HepG2 (cell line): ENCODE measurements around the gene GUCA1A. TPM values are rescaled to one million over a fixed set of nuclear protein-coding genes. Genes with fewer than 3 reads are reported as not detected.

Experiments used
- ETV6 ChIP-seq: sonication (generic); formaldehyde crosslinking; conservative IDR thresholded peaks from 2 replicates; pipeline ENCODE4 v1.4.0; 2020; ENCODE audit warnings: missing genetic modification reagents
- KLF12 ChIP-seq: sonication (generic); formaldehyde crosslinking; IDR thresholded peaks from 2 replicates; pipeline ENCODE4 v1.4.0; 2020; ENCODE audit warnings: missing genetic modification reagents, borderline replicate concordance
- MXD4 ChIP-seq: IDR thresholded peaks from 2 replicates; pipeline ENCODE4 v1.6.1; 2016; ENCODE audit warnings: mild to moderate bottlenecking, missing biosample characterization, missing genetic modification reagents
- NCOA2 ChIP-seq: sonication (generic); formaldehyde crosslinking; IDR thresholded peaks from 2 replicates; pipeline ENCODE4 v1.8.0; 2022; ENCODE audit warnings: inconsistent platforms
- SOX5 ChIP-seq: IDR thresholded peaks from 2 replicates; pipeline ENCODE4 v1.6.1; 2016; ENCODE audit warnings: borderline replicate concordance
- SP5 ChIP-seq: IDR thresholded peaks from 2 replicates; pipeline ENCODE4 v1.6.1; 2016; ENCODE audit warnings: low read depth, borderline replicate concordance
- ZNF781 ChIP-seq: sonication (generic); formaldehyde crosslinking; IDR thresholded peaks from 2 replicates; pipeline ENCODE4 v1.5.1; 2020; ENCODE audit warnings: borderline replicate concordance, mild to moderate bottlenecking, missing genetic modification reagents; ENCODE audit errors: not compliant biosample characterization
- polyA plus RNA-seq, 8 experiments: library from polyadenylated mRNA; depleted of rRNA in 3 of 8; stranded (reverse) in 7 of 8; unstranded in 1 of 8; fragments of >200 nt; fragmentation: Illumina TruSeq in 4 of 8; extraction: Trizol in 4 of 8; gene quantifications; 2 replicates each; pipeline versions ENCODE4 v1.2.1 to v1.2.3, GENCODE V29; 2011 to 2016; ENCODE audit warnings: low read depth in 4 of 8, missing spikeins in 1 of 8, mixed read lengths in 1 of 8; ENCODE audit not compliant: insufficient read depth in 1 of 8
- total RNA-seq, 5 experiments: library from RNA; depleted of rRNA; stranded (reverse); fragments of >200 nt; fragmentation: Illumina TruSeq; extraction: Trizol; gene quantifications; 2 replicates each; pipeline ENCODE4 v1.2.3, GENCODE V29; 2016; ENCODE audit warnings: low read depth in 1 of 5
- TF ChIP-seq, protein P1 (sequence below): sonication (generic); formaldehyde crosslinking; IDR thresholded peaks from 2 replicates; pipeline ENCODE4 v1.4.0; 2020; ENCODE audit warnings: missing genetic modification reagents
- TF ChIP-seq, protein P2 (sequence below): IDR thresholded peaks from 2 replicates; pipeline ENCODE4 v1.6.1; 2016; ENCODE audit warnings: low read depth, borderline replicate concordance
- TF ChIP-seq, protein P3 (sequence below): sonication (generic); formaldehyde crosslinking; conservative IDR thresholded peaks from 2 replicates; pipeline ENCODE4 v1.5.0; 2020; ENCODE audit warnings: missing genetic modification reagents
- TF ChIP-seq, protein P4 (sequence below): sonication (generic); formaldehyde crosslinking; IDR thresholded peaks from 2 replicates; pipeline ENCODE4 v1.4.0; 2020; ENCODE audit warnings: missing genetic modification reagents
- TF ChIP-seq, protein P5 (sequence below): IDR thresholded peaks from 2 replicates; pipeline ENCODE4 v1.6.1; 2016; ENCODE audit warnings: missing compliant biosample characterization, missing genetic modification reagents, borderline replicate concordance
- TF ChIP-seq, protein P6 (sequence below): sonication (generic); formaldehyde crosslinking; IDR thresholded peaks from 2 replicates; pipeline ENCODE4 v1.4.0; 2020; ENCODE audit warnings: missing genetic modification reagents

Gene GUCA1A
- total and polyA plus RNA-seq, 2 of the 13 experiments (the other 11 are each of a cell fraction or from before 2014, with no cell fraction given): not detected

DNA sequence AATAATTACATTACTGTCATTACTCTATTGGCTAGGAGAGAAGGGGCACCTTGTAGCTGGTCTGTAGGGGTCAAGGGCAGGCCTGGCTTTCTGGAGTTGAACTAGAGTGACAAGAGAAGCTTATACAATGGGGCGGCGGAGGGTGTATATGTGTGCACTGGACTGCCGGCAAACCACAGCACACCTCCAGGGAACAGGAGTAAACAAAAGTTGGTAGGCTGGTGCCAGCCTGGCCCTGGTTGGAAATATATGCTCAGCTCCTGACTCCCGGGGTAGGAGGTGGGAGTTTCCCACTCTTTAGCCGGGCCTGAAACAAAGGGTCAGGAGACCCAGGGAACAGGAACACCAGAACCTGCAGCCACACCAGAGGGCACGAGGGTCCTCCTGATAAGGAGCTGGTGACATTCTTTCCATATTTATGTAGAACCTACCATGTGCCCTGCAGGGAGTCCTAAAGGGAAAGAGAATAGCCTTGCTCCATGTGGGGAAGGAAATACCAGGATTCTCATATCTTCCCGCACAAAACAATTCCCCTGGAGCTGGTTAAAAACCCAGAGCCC lies 35.9 kb upstream of the GUCA1A start (continued):
- TF ChIP-seq, protein P1, sequence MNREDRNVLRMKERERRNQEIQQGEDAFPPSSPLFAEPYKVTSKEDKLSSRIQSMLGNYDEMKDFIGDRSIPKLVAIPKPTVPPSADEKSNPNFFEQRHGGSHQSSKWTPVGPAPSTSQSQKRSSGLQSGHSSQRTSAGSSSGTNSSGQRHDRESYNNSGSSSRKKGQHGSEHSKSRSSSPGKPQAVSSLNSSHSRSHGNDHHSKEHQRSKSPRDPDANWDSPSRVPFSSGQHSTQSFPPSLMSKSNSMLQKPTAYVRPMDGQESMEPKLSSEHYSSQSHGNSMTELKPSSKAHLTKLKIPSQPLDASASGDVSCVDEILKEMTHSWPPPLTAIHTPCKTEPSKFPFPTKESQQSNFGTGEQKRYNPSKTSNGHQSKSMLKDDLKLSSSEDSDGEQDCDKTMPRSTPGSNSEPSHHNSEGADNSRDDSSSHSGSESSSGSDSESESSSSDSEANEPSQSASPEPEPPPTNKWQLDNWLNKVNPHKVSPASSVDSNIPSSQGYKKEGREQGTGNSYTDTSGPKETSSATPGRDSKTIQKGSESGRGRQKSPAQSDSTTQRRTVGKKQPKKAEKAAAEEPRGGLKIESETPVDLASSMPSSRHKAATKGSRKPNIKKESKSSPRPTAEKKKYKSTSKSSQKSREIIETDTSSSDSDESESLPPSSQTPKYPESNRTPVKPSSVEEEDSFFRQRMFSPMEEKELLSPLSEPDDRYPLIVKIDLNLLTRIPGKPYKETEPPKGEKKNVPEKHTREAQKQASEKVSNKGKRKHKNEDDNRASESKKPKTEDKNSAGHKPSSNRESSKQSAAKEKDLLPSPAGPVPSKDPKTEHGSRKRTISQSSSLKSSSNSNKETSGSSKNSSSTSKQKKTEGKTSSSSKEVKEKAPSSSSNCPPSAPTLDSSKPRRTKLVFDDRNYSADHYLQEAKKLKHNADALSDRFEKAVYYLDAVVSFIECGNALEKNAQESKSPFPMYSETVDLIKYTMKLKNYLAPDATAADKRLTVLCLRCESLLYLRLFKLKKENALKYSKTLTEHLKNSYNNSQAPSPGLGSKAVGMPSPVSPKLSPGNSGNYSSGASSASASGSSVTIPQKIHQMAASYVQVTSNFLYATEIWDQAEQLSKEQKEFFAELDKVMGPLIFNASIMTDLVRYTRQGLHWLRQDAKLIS (CRISPR knock-in tag): no peak
- TF ChIP-seq SOX5 (CRISPR knock-in tag): no peak
- TF ChIP-seq ZNF781 (CRISPR knock-in tag): no peak
- peak; percentile 72; the same call in 1 of the 2 replicates for TF ChIP-seq KLF12 (CRISPR knock-in tag)
- TF ChIP-seq ETV6: 0 out of 2 replicates have a peak, but pooled peaks have one; percentile 15
- TF ChIP-seq, protein P2, sequence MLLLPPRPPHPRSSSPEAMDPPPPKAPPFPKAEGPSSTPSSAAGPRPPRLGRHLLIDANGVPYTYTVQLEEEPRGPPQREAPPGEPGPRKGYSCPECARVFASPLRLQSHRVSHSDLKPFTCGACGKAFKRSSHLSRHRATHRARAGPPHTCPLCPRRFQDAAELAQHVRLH (CRISPR knock-in tag): no peak
- TF ChIP-seq, protein P3, sequence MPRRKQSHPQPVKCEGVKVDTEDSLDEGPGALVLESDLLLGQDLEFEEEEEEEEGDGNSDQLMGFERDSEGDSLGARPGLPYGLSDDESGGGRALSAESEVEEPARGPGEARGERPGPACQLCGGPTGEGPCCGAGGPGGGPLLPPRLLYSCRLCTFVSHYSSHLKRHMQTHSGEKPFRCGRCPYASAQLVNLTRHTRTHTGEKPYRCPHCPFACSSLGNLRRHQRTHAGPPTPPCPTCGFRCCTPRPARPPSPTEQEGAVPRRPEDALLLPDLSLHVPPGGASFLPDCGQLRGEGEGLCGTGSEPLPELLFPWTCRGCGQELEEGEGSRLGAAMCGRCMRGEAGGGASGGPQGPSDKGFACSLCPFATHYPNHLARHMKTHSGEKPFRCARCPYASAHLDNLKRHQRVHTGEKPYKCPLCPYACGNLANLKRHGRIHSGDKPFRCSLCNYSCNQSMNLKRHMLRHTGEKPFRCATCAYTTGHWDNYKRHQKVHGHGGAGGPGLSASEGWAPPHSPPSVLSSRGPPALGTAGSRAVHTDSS (CRISPR knock-in tag): no peak
- TF ChIP-seq, protein P4, sequence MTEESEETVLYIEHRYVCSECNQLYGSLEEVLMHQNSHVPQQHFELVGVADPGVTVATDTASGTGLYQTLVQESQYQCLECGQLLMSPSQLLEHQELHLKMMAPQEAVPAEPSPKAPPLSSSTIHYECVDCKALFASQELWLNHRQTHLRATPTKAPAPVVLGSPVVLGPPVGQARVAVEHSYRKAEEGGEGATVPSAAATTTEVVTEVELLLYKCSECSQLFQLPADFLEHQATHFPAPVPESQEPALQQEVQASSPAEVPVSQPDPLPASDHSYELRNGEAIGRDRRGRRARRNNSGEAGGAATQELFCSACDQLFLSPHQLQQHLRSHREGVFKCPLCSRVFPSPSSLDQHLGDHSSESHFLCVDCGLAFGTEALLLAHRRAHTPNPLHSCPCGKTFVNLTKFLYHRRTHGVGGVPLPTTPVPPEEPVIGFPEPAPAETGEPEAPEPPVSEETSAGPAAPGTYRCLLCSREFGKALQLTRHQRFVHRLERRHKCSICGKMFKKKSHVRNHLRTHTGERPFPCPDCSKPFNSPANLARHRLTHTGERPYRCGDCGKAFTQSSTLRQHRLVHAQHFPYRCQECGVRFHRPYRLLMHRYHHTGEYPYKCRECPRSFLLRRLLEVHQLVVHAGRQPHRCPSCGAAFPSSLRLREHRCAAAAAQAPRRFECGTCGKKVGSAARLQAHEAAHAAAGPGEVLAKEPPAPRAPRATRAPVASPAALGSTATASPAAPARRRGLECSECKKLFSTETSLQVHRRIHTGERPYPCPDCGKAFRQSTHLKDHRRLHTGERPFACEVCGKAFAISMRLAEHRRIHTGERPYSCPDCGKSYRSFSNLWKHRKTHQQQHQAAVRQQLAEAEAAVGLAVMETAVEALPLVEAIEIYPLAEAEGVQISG (CRISPR knock-in tag): no peak
- TF ChIP-seq MXD4: no peak
- TF ChIP-seq, protein P5, sequence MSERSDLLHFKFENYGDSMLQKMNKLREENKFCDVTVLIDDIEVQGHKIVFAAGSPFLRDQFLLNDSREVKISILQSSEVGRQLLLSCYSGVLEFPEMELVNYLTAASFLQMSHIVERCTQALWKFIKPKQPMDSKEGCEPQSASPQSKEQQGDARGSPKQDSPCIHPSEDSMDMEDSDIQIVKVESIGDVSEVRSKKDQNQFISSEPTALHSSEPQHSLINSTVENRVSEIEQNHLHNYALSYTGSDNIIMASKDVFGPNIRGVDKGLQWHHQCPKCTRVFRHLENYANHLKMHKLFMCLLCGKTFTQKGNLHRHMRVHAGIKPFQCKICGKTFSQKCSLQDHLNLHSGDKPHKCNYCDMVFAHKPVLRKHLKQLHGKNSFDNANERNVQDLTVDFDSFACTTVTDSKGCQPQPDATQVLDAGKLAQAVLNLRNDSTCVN: peak; percentile 58; the same call in 1 of the 2 replicates
- TF ChIP-seq NCOA2: peak; percentile 22; the same call in 1 of the 2 replicates
- TF ChIP-seq, protein P6, sequence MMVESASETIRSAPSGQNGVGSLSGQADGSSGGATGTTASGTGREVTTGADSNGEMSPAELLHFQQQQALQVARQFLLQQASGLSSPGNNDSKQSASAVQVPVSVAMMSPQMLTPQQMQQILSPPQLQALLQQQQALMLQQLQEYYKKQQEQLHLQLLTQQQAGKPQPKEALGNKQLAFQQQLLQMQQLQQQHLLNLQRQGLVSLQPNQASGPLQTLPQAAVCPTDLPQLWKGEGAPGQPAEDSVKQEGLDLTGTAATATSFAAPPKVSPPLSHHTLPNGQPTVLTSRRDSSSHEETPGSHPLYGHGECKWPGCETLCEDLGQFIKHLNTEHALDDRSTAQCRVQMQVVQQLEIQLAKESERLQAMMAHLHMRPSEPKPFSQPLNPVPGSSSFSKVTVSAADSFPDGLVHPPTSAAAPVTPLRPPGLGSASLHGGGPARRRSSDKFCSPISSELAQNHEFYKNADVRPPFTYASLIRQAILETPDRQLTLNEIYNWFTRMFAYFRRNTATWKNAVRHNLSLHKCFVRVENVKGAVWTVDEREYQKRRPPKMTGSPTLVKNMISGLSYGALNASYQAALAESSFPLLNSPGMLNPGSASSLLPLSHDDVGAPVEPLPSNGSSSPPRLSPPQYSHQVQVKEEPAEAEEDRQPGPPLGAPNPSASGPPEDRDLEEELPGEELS (CRISPR knock-in tag): peak; percentile 45; the same call in 1 of the 2 replicates
- TF ChIP-seq SP5 (CRISPR knock-in tag): no peak
